SH-SY5Y (cell line): ENCODE results near the gene MICALL2.

Experiments used
- GATA2 ChIP-seq: IDR thresholded peaks from 2 replicates; pipeline ENCODE4 v1.6.1; 2011; ENCODE audit warnings: mild to moderate bottlenecking, low read depth, low read length
- GATA3 ChIP-seq: IDR thresholded peaks from 2 replicates; pipeline ENCODE4 v1.6.1; 2011; ENCODE audit warnings: low read depth, mild to moderate bottlenecking, low read length, moderate library complexity

Gene MICALL2

GRCh38 chr7:1483536-1484505 is 24.6 kb upstream of the MICALL2 start:
- no peak for TF ChIP-seq GATA3
- no peak for TF ChIP-seq GATA2

- TF ChIP-seq GATA3 (no peak), GATA2 (no peak)
Observed at GRCh38 chr7:1483079-1483478, 23.8 kb upstream of the MICALL2 start.

GRCh38 chr7:1481300-1481699 is 22.0 kb upstream of the MICALL2 start:
- no peak for TF ChIP-seq GATA2
- no peak for TF ChIP-seq GATA3

- TF ChIP-seq GATA3 (no peak), GATA2 (no peak)
Observed at GRCh38 chr7:1480670-1481069, 21.4 kb upstream of the MICALL2 start.

GRCh38 chr7:1479287-1479686 is 20.0 kb upstream of the MICALL2 start:
- no peak for TF ChIP-seq GATA2
- no peak for TF ChIP-seq GATA3

- TF ChIP-seq GATA2 (no peak), GATA3 (no peak)
Observed at GRCh38 chr7:1478480-1478879, 19.2 kb upstream of the MICALL2 start.

GRCh38 chr7:1476859-1477258 is 17.6 kb upstream of the MICALL2 start:
- TF ChIP-seq GATA3 (no peak), GATA2 (no peak)

- TF ChIP-seq GATA3 = no peak
- no peak for TF ChIP-seq GATA2
Observed at GRCh38 chr7:1475991-1476390, 16.7 kb upstream of the MICALL2 start.

GRCh38 chr7:1475393-1475792 is 16.1 kb upstream of the MICALL2 start:
- TF ChIP-seq GATA3 (no peak), GATA2 (no peak)

- TF ChIP-seq GATA2 (no peak), GATA3 (no peak)
Observed at GRCh38 chr7:1474736-1475135, 15.5 kb upstream of the MICALL2 start.

- TF ChIP-seq GATA3 = no peak
- TF ChIP-seq GATA2 = no peak
Observed at GRCh38 chr7:1473864-1474512, 14.7 kb upstream of the MICALL2 start.

GRCh38 chr7:1470901-1471300 is 11.6 kb upstream of the MICALL2 start:
- no peak for TF ChIP-seq GATA3
- TF ChIP-seq GATA2 = no peak

- TF ChIP-seq GATA2 = no peak
- TF ChIP-seq GATA3 = no peak
Observed at GRCh38 chr7:1468643-1469298, 9.5 kb upstream of the MICALL2 start.

GRCh38 chr7:1468203-1468602 is 8.9 kb upstream of the MICALL2 start:
- no peak for TF ChIP-seq GATA3
- TF ChIP-seq GATA2 = no peak
